ENCODE data around the gene TCERG1L.

TCERG1L gene

GRCh38 chr10:131096031-131096430 lies 215.5 kb downstream of the TCERG1L start:
- TF ChIP-seq GATA3 (IDR thresholded peaks at IDR 0.05; ENCODE audit: low read depth, low read length) (no peak), GATA2 (IDR thresholded peaks at IDR 0.05; ENCODE audit: low read depth, low read length) (no peak)

DNA sequence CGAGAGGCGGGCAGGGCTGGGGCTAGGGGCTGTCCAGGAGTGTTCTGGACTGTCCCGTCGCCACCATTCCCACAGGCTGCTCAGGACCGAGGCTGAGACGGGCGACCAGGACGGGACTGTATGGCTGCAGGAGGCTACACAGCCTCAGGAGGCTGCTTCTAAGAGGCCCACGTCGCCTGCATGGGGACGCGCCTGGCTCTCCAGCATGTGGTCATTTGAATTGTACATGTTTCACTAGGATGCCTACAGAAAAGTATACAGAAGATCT lies 216.3 kb downstream of the TCERG1L start:
- TF ChIP-seq GATA2 (IDR thresholded peaks at IDR 0.05; ENCODE audit: low read depth, low read length), result no peak
- no peak for TF ChIP-seq GATA3 (IDR thresholded peaks at IDR 0.05; ENCODE audit: low read depth, low read length)

DNA sequence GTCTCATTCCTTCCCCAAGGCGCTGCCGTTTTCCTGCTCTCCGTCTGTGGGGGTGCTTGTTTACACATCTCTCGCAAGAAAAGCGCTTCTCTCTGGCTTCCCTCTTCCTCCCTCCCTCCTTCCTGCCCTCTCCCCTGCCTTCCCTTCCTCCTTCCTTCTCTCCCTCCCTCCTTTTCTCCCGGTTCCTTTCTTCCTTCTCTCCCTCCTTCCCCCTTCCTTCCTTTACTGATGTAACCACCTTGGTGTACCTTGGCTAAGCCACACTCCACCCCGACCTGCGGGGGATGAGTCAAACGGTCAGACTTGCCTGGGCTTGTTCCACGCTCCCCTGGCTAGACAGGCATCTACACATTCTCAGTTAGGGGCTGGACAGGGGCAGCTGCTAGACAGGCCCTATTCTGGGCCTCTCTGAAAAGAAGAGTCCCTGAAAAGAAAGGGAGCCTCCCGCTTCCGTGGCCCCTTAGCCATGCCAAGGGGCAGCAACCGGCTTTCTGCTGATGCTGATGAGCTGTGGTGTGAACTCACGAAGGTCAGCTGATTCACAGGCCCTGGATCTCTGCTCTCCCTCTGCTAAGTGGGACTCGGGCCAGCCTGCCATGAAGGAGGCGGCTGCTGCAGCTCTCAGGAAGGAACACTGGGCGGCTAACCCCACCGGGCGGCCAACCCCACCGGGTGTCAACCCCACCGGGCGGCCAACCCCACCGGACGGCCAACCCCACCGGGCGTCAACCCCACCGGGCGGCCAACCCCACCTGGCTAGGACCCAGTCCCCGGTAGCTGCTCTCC lies 216.8 kb downstream of the TCERG1L start:
- no peak for TF ChIP-seq GATA3 (IDR thresholded peaks at IDR 0.05; ENCODE audit: low read depth, low read length)
- no peak for TF ChIP-seq GATA2 (IDR thresholded peaks at IDR 0.05; ENCODE audit: low read depth, low read length)

DNA sequence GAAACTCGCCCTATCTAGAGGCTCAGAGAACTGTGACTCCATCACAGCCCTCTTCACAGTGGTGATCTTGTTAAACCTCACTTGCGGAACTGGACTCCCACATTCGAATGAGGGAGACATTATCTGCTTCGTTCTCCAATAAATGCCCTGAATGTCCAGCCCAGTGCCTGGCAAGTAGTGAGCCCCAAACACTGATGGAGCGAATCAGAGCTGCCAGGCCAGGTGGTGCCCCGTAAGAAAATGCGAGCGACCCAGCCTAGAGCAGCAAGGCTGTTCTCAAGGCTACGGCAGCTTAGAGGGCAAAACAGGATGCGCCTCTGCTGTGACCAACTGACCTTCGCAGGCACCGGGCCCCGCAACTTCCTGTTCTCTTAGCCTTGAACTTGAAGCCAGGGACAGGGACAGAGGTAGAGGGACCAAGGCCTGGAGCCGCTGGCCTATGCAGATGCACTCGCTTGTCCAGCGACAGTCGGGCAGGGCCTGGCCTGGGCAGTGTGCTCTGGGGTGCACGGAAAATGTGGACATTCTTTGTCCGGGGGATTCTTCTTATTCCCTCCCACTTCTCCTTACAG lies 217.6 kb downstream of the TCERG1L start:
- TF ChIP-seq GATA2 (IDR thresholded peaks at IDR 0.05; ENCODE audit: low read depth, low read length), result no peak
- TF ChIP-seq GATA3 (IDR thresholded peaks at IDR 0.05; ENCODE audit: low read depth, low read length), result no peak

DNA sequence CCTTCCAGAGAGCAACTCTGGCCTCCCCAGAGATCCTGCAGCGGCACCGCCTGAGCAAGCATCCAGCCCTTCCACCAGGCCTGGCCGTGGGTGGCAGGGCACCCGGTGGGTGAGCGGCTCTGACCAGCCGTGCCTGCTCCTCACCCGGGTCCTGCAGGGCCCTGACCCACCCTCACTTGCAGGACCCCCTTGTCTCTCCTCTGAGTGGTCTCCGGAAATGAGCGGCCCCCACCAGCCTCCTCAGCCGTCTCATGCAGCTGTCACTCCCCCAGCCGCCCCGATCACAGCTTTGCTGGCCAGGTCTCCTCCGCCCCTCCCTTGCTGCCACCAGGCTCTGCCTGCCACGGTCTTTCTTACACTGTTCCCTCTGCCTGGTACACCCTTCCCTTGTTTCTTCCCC lies 218.2 kb downstream of the TCERG1L start:
- no peak for TF ChIP-seq GATA3 (IDR thresholded peaks at IDR 0.05; ENCODE audit: low read depth, low read length)
- TF ChIP-seq GATA2 (IDR thresholded peaks at IDR 0.05; ENCODE audit: low read depth, low read length), result no peak

DNA sequence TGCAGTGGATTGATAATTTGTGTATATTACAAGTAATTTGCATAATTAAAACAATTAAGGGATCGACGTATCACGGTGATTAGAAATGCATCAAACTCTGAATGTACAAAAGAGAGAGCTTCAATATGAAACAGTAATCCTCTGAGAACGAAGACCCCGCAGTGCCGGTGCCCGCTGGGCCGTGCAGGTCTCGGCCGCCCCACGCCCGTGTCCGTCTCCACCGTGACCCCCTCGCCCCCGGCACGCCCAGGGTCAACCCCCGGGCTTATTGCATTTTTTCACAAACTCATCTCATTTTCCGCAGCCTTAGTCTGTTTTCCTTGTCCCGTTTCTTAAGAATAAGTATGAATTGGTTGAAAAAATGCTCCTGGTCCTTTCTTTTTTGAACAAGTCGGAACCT lies 218.6 kb downstream of the TCERG1L start:
- TF ChIP-seq GATA3 (IDR thresholded peaks at IDR 0.05; ENCODE audit: low read depth, low read length), result no peak
- TF ChIP-seq GATA2 (IDR thresholded peaks at IDR 0.05; ENCODE audit: low read depth, low read length), result no peak

DNA sequence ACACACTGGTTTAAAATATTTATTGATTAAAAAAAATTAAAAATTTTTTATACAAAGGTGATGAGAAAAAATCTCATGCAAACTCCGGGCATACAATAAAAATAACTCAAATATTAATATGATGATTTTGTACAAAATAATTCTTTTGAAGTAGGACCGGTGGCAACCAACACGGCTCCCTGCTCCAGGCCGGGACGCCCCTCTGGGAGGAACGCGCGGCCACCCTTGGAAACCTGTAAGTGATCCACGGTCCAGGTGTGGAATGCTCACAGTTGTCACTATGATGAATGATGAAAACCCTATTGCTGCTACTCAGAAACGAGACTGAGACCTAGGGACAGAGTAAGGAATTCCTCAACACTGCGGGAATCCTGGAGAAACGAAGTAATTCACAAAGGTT lies 219.1 kb downstream of the TCERG1L start:
- TF ChIP-seq GATA3 (IDR thresholded peaks at IDR 0.05; ENCODE audit: low read depth, low read length) (no peak), GATA2 (IDR thresholded peaks at IDR 0.05; ENCODE audit: low read depth, low read length) (no peak)

DNA sequence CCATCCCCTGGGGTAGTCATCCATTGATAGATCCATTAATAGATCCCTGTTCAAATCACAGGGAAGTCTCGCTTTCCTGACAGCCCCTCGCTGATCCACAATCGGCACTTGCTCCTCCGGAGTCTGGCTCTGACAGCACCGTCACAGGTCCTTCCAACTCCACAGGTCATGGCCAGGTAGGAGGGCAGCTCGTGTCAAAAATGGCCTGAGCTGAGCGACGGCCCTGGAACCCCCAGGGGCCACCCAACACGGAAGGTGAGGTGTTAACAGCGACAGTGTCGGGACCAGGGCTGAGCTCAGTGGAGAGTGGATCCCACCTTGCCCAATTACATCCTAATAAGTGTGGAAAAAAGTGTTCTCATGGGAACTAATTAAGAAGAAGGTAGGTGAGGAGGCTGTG lies 219.8 kb downstream of the TCERG1L start:
- TF ChIP-seq GATA3 (IDR thresholded peaks at IDR 0.05; ENCODE audit: low read depth, low read length) (no peak), GATA2 (IDR thresholded peaks at IDR 0.05; ENCODE audit: low read depth, low read length) (no peak)

- no peak for TF ChIP-seq GATA2 (IDR thresholded peaks at IDR 0.05; ENCODE audit: low read depth, low read length)
- no peak for TF ChIP-seq GATA3 (IDR thresholded peaks at IDR 0.05; ENCODE audit: low read depth, low read length)
Measured at GRCh38 chr10:131090761-131091661, 220.5 kb downstream of the TCERG1L start.

GRCh38 chr10:131089861-131090260 lies 221.7 kb downstream of the TCERG1L start:
- TF ChIP-seq GATA2 (IDR thresholded peaks at IDR 0.05; ENCODE audit: low read depth, low read length) (no peak), GATA3 (IDR thresholded peaks at IDR 0.05; ENCODE audit: low read depth, low read length) (no peak)

DNA sequence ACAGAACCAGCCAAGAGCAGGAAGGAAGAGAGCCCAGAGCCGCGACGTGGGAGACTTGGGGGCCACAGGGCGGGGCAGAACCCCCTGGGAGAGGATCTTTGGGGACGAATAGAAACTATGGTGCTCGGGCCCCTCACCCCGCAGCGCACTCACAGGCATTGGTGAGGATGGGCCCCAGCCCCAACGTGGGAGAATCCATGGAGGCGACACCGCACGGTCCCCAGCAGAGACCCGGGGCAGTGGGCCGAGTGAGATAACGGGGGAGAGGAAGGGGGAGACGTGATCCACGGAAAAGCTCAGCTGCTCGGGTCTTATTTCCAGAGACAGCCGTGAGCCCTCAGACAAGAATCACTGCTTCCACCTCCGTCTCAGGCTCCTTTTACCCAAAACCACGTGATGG lies 222.4 kb downstream of the TCERG1L start:
- TF ChIP-seq GATA3 (IDR thresholded peaks at IDR 0.05; ENCODE audit: low read depth, low read length), result no peak
- TF ChIP-seq GATA2 (IDR thresholded peaks at IDR 0.05; ENCODE audit: low read depth, low read length), result no peak

DNA sequence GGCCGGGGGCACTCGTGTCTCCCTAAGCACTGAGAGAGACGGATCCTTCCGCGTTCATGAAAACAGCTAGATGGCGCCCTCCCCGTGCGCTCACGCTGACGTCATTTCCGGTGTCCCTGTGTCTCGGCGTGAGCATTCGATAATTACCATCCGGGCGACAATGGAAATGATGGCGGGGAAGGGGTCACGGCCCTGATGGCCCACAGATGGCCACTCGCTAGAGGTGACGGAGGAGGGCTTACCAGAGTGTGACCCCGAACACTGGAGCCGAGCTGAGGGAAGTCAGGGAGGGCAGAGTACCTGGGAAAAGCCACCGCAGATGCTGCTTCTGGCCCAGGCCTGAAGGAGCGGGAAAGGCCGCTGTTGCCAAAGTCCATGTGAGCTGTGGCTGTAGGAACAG lies 222.9 kb downstream of the TCERG1L start:
- TF ChIP-seq GATA3 (IDR thresholded peaks at IDR 0.05; ENCODE audit: low read depth, low read length) (no peak), GATA2 (IDR thresholded peaks at IDR 0.05; ENCODE audit: low read depth, low read length) (no peak)

DNA sequence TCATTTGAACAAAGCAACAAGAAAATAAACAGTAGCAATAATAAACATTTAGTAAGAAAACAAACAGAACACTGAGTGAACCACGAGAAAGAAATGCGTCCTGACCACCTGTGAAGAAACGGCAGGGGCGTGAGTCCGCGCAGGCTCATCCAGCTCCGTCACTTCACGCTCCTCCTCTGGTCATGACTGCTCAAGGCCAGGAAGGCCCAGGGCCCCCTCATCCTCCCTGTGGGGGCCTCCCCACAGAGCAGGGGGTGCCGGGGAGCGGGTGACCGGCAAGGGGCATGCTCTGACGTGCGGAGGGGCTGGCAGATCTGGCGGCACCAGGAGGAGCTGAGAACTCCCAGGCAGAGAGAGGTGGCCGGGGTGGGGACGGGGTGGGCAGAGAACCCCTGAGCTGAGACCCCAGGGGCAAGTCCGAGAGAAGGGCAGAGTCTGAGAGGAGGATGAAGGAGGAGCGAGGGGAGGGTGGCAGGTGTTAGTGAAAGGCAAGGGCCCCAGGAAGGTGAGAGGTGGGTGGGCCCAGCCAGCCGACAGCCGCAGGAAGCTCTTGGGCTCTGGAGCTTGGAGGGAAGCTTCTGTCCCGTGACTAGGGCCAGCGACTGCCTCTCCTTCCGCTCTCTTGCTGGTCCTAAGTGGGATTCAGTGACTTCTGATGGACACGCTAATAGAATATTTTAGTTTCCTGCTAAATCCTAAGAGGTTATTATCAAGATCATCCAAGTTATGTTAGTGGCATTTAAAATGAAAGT lies 223.9 kb downstream of the TCERG1L start:
- TF ChIP-seq GATA2 (IDR thresholded peaks at IDR 0.05; ENCODE audit: low read depth, low read length), result no peak
- no peak for TF ChIP-seq GATA3 (IDR thresholded peaks at IDR 0.05; ENCODE audit: low read depth, low read length)

- no peak for TF ChIP-seq GATA3 (IDR thresholded peaks at IDR 0.05; ENCODE audit: low read depth, low read length)
- no peak for TF ChIP-seq GATA2 (IDR thresholded peaks at IDR 0.05; ENCODE audit: low read depth, low read length)
Measured at GRCh38 chr10:131086511-131086910, 225.0 kb downstream of the TCERG1L start.
